ENCODE measurements around the gene CNTF. TPM values are rescaled to one million over a fixed set of nuclear protein-coding genes. Genes with fewer than 3 reads are reported as not detected.

Gene CNTF
- total RNA-seq, 1 donor from 2014 or later = 4.4 TPM

- H3K27me3 Mint-ChIP-seq (ENCODE audit: low read depth) = peaks cover 3% of the 10 kb centered on the region
- peak overlapping the region; percentile 68 for H3K27ac Mint-ChIP-seq (ENCODE audit: unreplicated experiment)
- no peaks in the 10 kb centered on the region for H3K9me3 Mint-ChIP-seq
- no peak for DNase-seq (ENCODE audit: low read depth, low spot score)
- peaks cover 49% of the 10 kb centered on the region for H3K4me1 Mint-ChIP-seq
- H3K4me3 Mint-ChIP-seq = peak overlapping the region; percentile 100
- TF ChIP-seq, protein P1, sequence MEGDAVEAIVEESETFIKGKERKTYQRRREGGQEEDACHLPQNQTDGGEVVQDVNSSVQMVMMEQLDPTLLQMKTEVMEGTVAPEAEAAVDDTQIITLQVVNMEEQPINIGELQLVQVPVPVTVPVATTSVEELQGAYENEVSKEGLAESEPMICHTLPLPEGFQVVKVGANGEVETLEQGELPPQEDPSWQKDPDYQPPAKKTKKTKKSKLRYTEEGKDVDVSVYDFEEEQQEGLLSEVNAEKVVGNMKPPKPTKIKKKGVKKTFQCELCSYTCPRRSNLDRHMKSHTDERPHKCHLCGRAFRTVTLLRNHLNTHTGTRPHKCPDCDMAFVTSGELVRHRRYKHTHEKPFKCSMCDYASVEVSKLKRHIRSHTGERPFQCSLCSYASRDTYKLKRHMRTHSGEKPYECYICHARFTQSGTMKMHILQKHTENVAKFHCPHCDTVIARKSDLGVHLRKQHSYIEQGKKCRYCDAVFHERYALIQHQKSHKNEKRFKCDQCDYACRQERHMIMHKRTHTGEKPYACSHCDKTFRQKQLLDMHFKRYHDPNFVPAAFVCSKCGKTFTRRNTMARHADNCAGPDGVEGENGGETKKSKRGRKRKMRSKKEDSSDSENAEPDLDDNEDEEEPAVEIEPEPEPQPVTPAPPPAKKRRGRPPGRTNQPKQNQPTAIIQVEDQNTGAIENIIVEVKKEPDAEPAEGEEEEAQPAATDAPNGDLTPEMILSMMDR (conservative IDR thresholded peaks at IDR 0.05) = no peak
- no peaks in the 10 kb centered on the region for H3K36me3 Mint-ChIP-seq (ENCODE audit: low read depth)
These were observed 42.2 kb upstream of the CNTF start for GRCh38 chr11:58580311-58580710.

GRCh38 chr11:58582437-58582836 is 40.0 kb upstream of the CNTF start:
- H3K4me3 Mint-ChIP-seq = peak overlapping the region; percentile 100
- H3K36me3 Mint-ChIP-seq (ENCODE audit: low read depth) = no peaks in the 10 kb centered on the region
- no peak for DNase-seq (ENCODE audit: low read depth, low spot score)
- no peak overlapping the region for H3K27ac Mint-ChIP-seq (ENCODE audit: unreplicated experiment)
- peaks cover 44% of the 10 kb centered on the region for H3K4me1 Mint-ChIP-seq
- TF ChIP-seq, protein P1 (conservative IDR thresholded peaks at IDR 0.05) = no peak
- H3K27me3 Mint-ChIP-seq (ENCODE audit: low read depth) = peaks cover 3% of the 10 kb centered on the region
- H3K9me3 Mint-ChIP-seq = no peaks in the 10 kb centered on the region

DNA sequence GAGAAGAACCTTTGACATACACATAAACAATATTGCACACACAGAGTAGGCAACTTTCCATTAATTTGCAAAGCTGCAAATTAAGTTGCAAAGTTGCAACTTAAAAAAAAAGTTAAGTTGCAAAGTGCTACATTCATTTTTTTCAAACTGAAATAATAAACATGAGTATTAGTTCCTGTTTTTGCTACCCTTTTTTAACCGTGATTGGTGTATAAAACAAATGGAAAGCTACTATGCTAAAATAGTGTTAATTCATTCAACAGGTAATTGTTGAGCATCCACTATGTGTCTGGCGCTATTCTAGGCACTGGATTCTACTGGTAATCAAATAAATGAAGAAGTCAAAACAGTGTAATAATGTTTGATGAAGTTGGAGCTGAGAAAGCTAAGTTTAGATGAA is 35.5 kb upstream of the CNTF start:
- H3K4me1 Mint-ChIP-seq = peaks cover 15% of the 10 kb centered on the region
- H3K9me3 Mint-ChIP-seq = no peaks in the 10 kb centered on the region
- TF ChIP-seq, protein P1 (conservative IDR thresholded peaks at IDR 0.05) = no peak
- H3K27me3 Mint-ChIP-seq (ENCODE audit: low read depth) = no peaks in the 10 kb centered on the region
- no peak for DNase-seq (ENCODE audit: low read depth, low spot score)
- no peaks in the 10 kb centered on the region for H3K36me3 Mint-ChIP-seq (ENCODE audit: low read depth)
- H3K27ac Mint-ChIP-seq (ENCODE audit: unreplicated experiment) = no peak overlapping the region
- H3K4me3 Mint-ChIP-seq = no peak overlapping the region

GRCh38 chr11:58591659-58592058 is 30.8 kb upstream of the CNTF start:
- H3K27me3 Mint-ChIP-seq (ENCODE audit: low read depth) = no peaks in the 10 kb centered on the region
- TF ChIP-seq, protein P1 (conservative IDR thresholded peaks at IDR 0.05) = no peak
- no peaks in the 10 kb centered on the region for H3K9me3 Mint-ChIP-seq
- peaks cover 2% of the 10 kb centered on the region for H3K36me3 Mint-ChIP-seq (ENCODE audit: low read depth)
- no peak for DNase-seq (ENCODE audit: low read depth, low spot score)
- H3K4me3 Mint-ChIP-seq = no peak overlapping the region
- H3K4me1 Mint-ChIP-seq = peaks cover 2% of the 10 kb centered on the region
- H3K27ac Mint-ChIP-seq (ENCODE audit: unreplicated experiment) = no peak overlapping the region

DNA sequence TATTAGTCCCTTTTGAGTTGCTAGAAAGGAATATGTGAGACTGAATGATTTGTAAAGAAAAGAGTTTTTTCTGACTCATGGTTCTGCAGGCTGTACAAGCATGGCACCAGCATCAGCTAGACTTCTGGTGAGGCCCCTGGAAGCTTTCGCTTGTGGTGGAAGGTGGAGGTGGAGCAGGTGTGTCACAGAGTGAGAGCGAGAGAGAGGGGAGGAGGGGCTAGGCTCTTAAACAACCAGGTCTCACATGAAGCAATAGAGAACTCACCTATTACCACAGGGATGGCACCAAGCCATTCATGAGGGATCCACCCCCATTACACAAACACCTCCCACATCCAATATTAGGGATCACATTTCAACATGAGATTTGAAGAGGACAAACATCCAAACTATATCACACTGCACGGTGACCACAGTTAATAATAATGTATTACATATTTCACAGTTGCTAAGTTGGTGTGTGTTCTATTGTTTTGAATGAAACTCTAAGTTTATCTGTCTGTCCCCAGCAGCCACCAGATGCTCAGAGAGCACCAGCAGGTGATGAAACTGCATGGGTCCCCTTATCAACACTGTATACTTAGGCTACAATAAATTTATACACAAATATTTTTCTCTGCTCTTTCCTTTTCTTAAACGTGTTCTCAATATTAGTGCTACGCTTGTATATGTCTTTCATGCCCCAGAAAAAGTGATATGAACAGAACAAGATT is 29.5 kb upstream of the CNTF start:
- peaks cover 4% of the 10 kb centered on the region for H3K4me1 Mint-ChIP-seq
- H3K27me3 Mint-ChIP-seq (ENCODE audit: low read depth) = no peaks in the 10 kb centered on the region
- TF ChIP-seq, protein P1 (conservative IDR thresholded peaks at IDR 0.05) = no peak
- peak overlapping the region; percentile 7 for H3K27ac Mint-ChIP-seq (ENCODE audit: unreplicated experiment)
- peaks cover 2% of the 10 kb centered on the region for H3K36me3 Mint-ChIP-seq (ENCODE audit: low read depth)
- no peaks in the 10 kb centered on the region for H3K9me3 Mint-ChIP-seq
- DNase-seq (ENCODE audit: low read depth, low spot score) = no peak
- no peak overlapping the region for H3K4me3 Mint-ChIP-seq
